GM12878 (cell line): ENCODE measurements around the gene CDKL1. TPM values are rescaled to one million over a fixed set of nuclear protein-coding genes. Genes with fewer than 3 reads are reported as not detected.

Experiments
- ATAC-seq: fragments of 200-7000 bp; cut with Tn5 transposase; 3 replicates; pipeline ENCODE4 v1.9.1; 2020; ENCODE audit warnings: mild to moderate bottlenecking, moderate library complexity
- BruUV-seq: library from RNA; stranded (reverse); fragments of 400-500 nt; replicated peaks from 2 replicates; lab custom pipeline; 2021; lab: Mats Ljungman, UMichigan
- CTCF ChIA-PET: fragments of 300-600 bp; sonication (Branson Sonifier 250); formaldehyde crosslinking; extraction: SDS; loops from one replicate; lab custom pipeline; 2021; ENCODE audit warnings: inconsistent platforms; lab: Yijun Ruan, JAX
- POLR2A ChIA-PET: fragments of 350-600 bp; formaldehyde crosslinking; extraction: SDS; loops from one replicate; lab custom pipeline; 2021; ENCODE audit warnings: inconsistent platforms; lab: Charles Lee
- RAD21 ChIA-PET: fragments of 300-600 bp; sonication (Branson Sonifier 250); formaldehyde crosslinking; loops from one replicate; lab custom pipeline; 2023; ENCODE audit warnings: antibody characterized with exemption; ENCODE audit not compliant: unreplicated experiment; lab: Charles Lee
- SMC1A ChIA-PET: fragments of 300-600 bp; sonication (Branson Sonifier 250); formaldehyde crosslinking; loops from one replicate; lab custom pipeline; 2023; ENCODE audit not compliant: unreplicated experiment, uncharacterized antibody; lab: Charles Lee
- DNase-seq: peaks from one replicate; pipeline ENCODE4 v3.0.0-alpha.2; 2011; ENCODE audit warnings: low read depth, low spot score
- FAIRE-seq: peaks from 3 replicates; lab custom pipeline; 2011; peaks lifted over from hg19 to GRCh38; lab: Jason Lieb, UNC
- H2AFZ ChIP-seq: 2 replicates; pipeline ENCODE4 v1.6.0; 2011; ENCODE audit warnings: low read depth, low read length, control low read depth; ENCODE audit not compliant: control insufficient read depth
- H3K27ac ChIP-seq: 2 replicates; pipeline ENCODE4 v1.5.1; 2011; ENCODE audit warnings: control low read depth; ENCODE audit not compliant: control insufficient read depth, insufficient read depth
- H3K27me3 ChIP-seq, 2 experiments: replicated peaks in 1 of 2; 2 replicates each; pipeline versions ENCODE4 v1.6.0 to v1.6.1; 2011; ENCODE audit warnings: low read length in 1 of 2; ENCODE audit not compliant: control insufficient read depth in 2 of 2, insufficient read depth in 2 of 2
- H3K36me3 ChIP-seq, 2 experiments: 2 replicates each; pipeline ENCODE4 v1.5.1; 2011; ENCODE audit warnings: low read length in 1 of 2; ENCODE audit not compliant: control insufficient read depth in 2 of 2, insufficient read depth in 2 of 2
- H3K4me1 ChIP-seq: 2 replicates; pipeline ENCODE4 v1.6.1; 2011; ENCODE audit warnings: mild to moderate bottlenecking, low read length, moderate library complexity, mixed read lengths; ENCODE audit not compliant: control insufficient read depth, insufficient read depth
- H3K4me2 ChIP-seq: 2 replicates; pipeline ENCODE4 v1.6.0; 2011; ENCODE audit warnings: control low read depth; ENCODE audit not compliant: control insufficient read depth, insufficient read depth
- H3K4me3 ChIP-seq: fragments of 200-600 bp; sonication (generic); 2 replicates; pipeline ENCODE4 v1.5.1; 2016
- H3K79me2 ChIP-seq: 2 replicates; pipeline ENCODE4 v1.6.0; 2011; ENCODE audit warnings: low read length; ENCODE audit not compliant: control insufficient read depth, insufficient read depth
- H3K9ac ChIP-seq: 2 replicates; pipeline ENCODE4 v1.8.0; 2011; ENCODE audit warnings: low read length, control low read depth, mixed read lengths; ENCODE audit not compliant: control insufficient read depth, insufficient read depth
- H3K9me3 ChIP-seq: replicated peaks from 3 replicates; pipeline ENCODE4 v1.5.1; 2011; ENCODE audit warnings: mild to moderate bottlenecking, low read length; ENCODE audit not compliant: control insufficient read depth, insufficient read depth
- H4K20me1 ChIP-seq: 2 replicates; pipeline ENCODE4 v1.6.0; 2011; ENCODE audit not compliant: control insufficient read depth, insufficient read depth
- CBFB ChIP-seq: IDR thresholded peaks from 2 replicates; pipeline ENCODE4 v1.6.1; 2016; ENCODE audit warnings: antibody characterized with exemption, low read depth
- ESRRA ChIP-seq: IDR thresholded peaks from 2 replicates; pipeline ENCODE4 v1.6.1; 2012; ENCODE audit warnings: mild to moderate bottlenecking, low read length, improper control_type of control experiment
- HDAC2 ChIP-seq: fragments of 200-600 bp; sonication (generic); IDR thresholded peaks from 2 replicates; pipeline ENCODE4 v1.6.1; 2017
- IRF5 ChIP-seq: fragments of 450-650 bp; IDR thresholded peaks from 2 replicates; pipeline ENCODE4 v1.6.1; 2017; ENCODE audit warnings: borderline replicate concordance
- JUNB ChIP-seq: IDR thresholded peaks from 2 replicates; pipeline ENCODE4 v1.6.1; 2016; ENCODE audit warnings: antibody characterized with exemption, mild to moderate bottlenecking
- KAT2A ChIP-seq: conservative IDR thresholded peaks from 2 replicates; pipeline ENCODE4 v1.6.1; 2011; ENCODE audit warnings: low read depth, low read length; ENCODE audit not compliant: control insufficient read depth
- LARP7 ChIP-seq: fragments of 450-650 bp; IDR thresholded peaks from 2 replicates; pipeline ENCODE4 v1.6.1; 2017; ENCODE audit warnings: mild to moderate bottlenecking
- NFIC ChIP-seq: IDR thresholded peaks from 2 replicates; pipeline ENCODE4 v1.6.1; 2012; ENCODE audit warnings: low read depth, mild to moderate bottlenecking, inconsistent platforms, low read length, moderate library complexity
- RCOR1 ChIP-seq: conservative IDR thresholded peaks from 2 replicates; pipeline ENCODE4 v1.6.1; 2012; ENCODE audit warnings: low read depth, low read length, improper control_type of control experiment
- TBL1XR1 ChIP-seq: IDR thresholded peaks from 2 replicates; pipeline ENCODE4 v1.6.1; 2012; ENCODE audit warnings: low read depth, low read length, improper control_type of control experiment
- ZNF24 ChIP-seq: fragments of 450-650 bp; IDR thresholded peaks from 2 replicates; pipeline ENCODE4 v1.6.1; 2017; ENCODE audit warnings: antibody characterized with exemption, mild to moderate bottlenecking
- WGBS: methylation state at CpG from one replicate; pipeline ENCODE4 v1.1.6; 2016; ENCODE audit warnings: low lambda C conversion rate; ENCODE audit not compliant: insufficient replicate concordance, insufficient coverage; ENCODE audit errors: missing lambda C conversion rate; 5-methylcytosine and 5-hydroxymethylcytosine counted together
- in situ Hi-C: fragments of 300-500 bp; cut with MboI; formaldehyde crosslinking; loops from 9 replicates; pipeline ENCODE4 v1.14.3; 2018; ENCODE audit warnings: mixed read lengths
- intact Hi-C: fragments of 100-400 bp; cut with micrococcal nuclease; formaldehyde crosslinking; loops from one replicate; pipeline ENCODE4 v1.14.2; 2022; ENCODE audit not compliant: unreplicated experiment
- polyA plus RNA-seq, 11 experiments: library from polyadenylated mRNA; depleted of rRNA in 4 of 11; unstranded in 6 of 11; stranded (reverse) in 5 of 11; fragments of >200 nt; fragmentation: Nextera tagmentation in 4 of 11; fragmentation: Illumina TruSeq in 1 of 11; extraction: Ambion mirVana in 4 of 11; extraction: Trizol in 1 of 11; gene quantifications; 1 replicate in 1 of 11; 2 replicates in 10 of 11; pipeline versions ENCODE4 v1.2.1 to v1.2.3, GENCODE V29; 2011 to 2016; ENCODE audit warnings: inconsistent platforms in 2 of 11, missing spikeins in 2 of 11, low read depth in 1 of 11
- total RNA-seq, 4 experiments: library from RNA; depleted of rRNA in 3 of 4; stranded (reverse); fragments of >200 nt in 3 of 4; fragmentation: Illumina TruSeq in 1 of 4; extraction: Trizol in 1 of 4; gene quantifications; 2 replicates each; pipeline versions ENCODE4 v1.2.1 to v1.2.3, GENCODE V29; 2013 to 2021

The CDKL1 gene
- total and polyA plus RNA-seq, 10 of the 15 experiments (the other 5 are each of a cell fraction or from before 2014, with no cell fraction given): 9.0 to 19.0 (median 11.1) TPM

GRCh38 chr14:50417853-50418252 is 21.2 kb upstream of the CDKL1 start (continued):
- TF ChIP-seq ESRRA (no peak), TBL1XR1 (no peak), JUNB (no peak), NFIC (no peak), HDAC2 (no peak)

GRCh38 chr14:50410921-50411320 is 14.2 kb upstream of the CDKL1 start:
- in situ Hi-C loops: no loop called here
- no peak overlapping the region for H3K27ac ChIP-seq
- intact Hi-C loops: no loop called here
- H3K9me3 ChIP-seq: no peaks in the 10 kb centered on the region; the same call in 2 of the 3 replicates
- no peaks in the 10 kb centered on the region for H3K36me3 ChIP-seq
- ATAC-seq (no peak), FAIRE-seq (no peak), DNase-seq (no peak)
- TF ChIP-seq KAT2A (no peak), ZNF24 (no peak), CBFB (no peak), LARP7 (no peak), RCOR1 (no peak), IRF5 (no peak)
- no peaks in the 10 kb centered on the region for H4K20me1 ChIP-seq
- ChIA-PET SMC1A (interaction anchor here (1.1 kb wide), 1 partner anchor 47 kb away, joined by 3 read pairs; no protein-coding TSS in a partner anchor), POLR2A (no interaction called here), CTCF (interaction anchor here (2.2 kb wide), 1 partner anchor 90 kb away, joined by 8 read pairs; no protein-coding TSS in a partner anchor), RAD21 (no interaction called here)
- H3K4me3 ChIP-seq: no peak overlapping the region
- no peak overlapping the region for H2AFZ ChIP-seq
- H3K9ac ChIP-seq: no peak overlapping the region
- no peaks in the 10 kb centered on the region for H3K27me3 ChIP-seq
- H3K4me1 ChIP-seq: no peaks in the 10 kb centered on the region
- 100% methylated on average over 1 of the region's 1 CpG for WGBS
- H3K79me2 ChIP-seq: no peaks in the 10 kb centered on the region
- no TSS peak for BruUV-seq
- no peak overlapping the region for H3K4me2 ChIP-seq
